Cardiac fibroblast (primary cell): ENCODE results near the gene ATP5F1D.
A peak's percentile ranks its signal among the peaks of the same experiment; 100 is the strongest.

Experiments
- DNase-seq, 2 donors: peaks; one replicate each; pipeline versions ENCODE4 v3.0.0 to v3.0.0-alpha.2; 2010; ENCODE audit warnings: low read depth in 2 of 2
- H3K4me3 ChIP-seq, 2 donors: replicated peaks in 1 of 2; 1 replicate in 1 of 2; 2 replicates in 1 of 2; pipeline ENCODE4 v1.5.1; 2011; ENCODE audit warnings: low read depth in 2 of 2, low read length in 2 of 2, mild to moderate bottlenecking in 2 of 2, moderate library complexity in 1 of 2
- CTCF ChIP-seq: IDR thresholded peaks from one replicate; pipeline ENCODE4 v1.5.1; 2011; ENCODE audit warnings: low read depth, mild to moderate bottlenecking, low read length, inconsistent platforms

ATP5F1D gene

GRCh38 chr19:1222394-1222793, 19.2 kb upstream of the ATP5F1D start:
- DNase-seq = no peak
- TF ChIP-seq CTCF = peak; percentile 9
- no peak overlapping the region for H3K4me3 ChIP-seq

DNA sequence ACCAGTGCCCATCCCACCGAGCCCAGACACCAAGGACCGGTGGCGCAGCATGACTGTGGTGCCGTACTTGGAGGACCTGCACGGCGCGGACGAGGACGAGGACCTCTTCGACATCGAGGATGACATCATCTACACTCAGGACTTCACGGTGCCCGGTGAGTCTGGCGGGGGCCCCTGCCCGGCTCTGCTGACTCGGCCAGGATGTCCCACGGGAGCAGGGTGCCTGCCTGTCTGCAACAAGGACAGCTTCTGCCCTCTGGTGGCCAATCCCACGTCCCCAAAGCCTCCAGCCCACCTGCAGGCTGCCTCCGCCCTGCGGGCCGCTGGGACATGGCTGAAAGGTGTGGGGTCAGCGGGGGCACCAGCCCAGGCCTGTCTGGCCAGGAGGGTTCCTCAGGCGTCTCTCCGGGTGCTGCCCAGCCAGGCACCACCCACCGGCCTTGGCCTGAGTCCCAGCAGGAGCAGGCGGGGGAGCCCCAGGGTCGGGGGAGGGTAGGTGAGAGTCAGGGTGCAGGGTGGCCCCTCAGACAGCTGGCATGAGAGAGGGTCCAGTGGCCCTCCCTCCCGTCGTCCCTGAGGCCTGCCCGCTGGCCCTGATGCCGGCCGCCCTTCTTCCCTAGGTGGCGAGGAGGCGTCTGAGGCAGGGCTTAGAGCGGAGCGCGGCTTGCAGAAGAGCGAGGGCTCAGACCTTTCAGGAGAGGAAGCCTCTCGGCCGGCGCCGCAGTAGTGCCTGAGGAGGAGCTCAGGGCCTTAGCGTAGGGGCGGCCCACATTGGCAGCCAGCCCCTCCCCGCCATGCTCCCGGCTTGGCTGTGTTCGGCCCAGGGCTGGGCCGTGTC, 18.3 kb upstream of the ATP5F1D start:
- TF ChIP-seq CTCF = peak; percentile 53
- no peak overlapping the region for H3K4me3 ChIP-seq
- peak; percentile 51 to 60 for DNase-seq

DNA sequence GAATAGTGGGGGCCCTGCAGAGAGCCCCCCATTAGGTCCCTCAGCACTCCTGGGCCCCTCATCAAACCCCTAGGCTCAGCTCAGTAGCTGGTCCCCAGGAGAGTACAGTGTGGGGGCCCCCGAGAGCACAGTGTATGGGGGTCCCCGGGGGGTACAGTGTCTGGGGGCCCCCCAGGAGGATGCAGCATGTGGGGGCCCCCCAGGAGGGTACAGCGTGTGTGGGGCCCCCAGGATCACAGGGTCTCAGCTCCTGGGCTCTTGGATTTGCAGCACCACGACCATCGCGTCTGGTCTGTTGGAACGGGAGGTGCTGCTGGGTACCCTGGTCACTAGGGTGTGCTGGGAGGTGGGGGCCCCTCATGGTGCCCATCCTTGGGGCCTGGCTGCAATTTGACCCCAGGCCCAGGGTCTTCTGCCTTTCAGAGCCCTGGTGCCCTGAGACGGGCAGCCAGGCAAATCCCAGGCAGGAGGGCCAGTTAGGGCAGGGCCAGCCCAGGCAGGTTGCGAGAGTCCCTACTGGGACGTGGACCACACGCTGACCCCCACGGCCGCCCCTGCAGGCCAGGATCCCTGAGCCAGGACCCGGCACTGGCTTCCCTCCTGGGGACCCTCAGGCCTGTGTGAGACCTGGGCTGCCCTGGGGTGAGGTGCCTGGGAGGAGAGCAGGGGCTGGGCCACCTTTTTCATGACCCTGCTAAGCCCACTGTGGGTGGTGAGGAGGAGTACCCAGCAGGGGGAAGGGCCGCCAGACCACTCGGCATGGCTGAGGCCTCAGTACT, 17.3 kb upstream of the ATP5F1D start:
- no peak for DNase-seq
- TF ChIP-seq CTCF = no peak
- no peak overlapping the region for H3K4me3 ChIP-seq

GRCh38 chr19:1224847-1225246, 16.7 kb upstream of the ATP5F1D start:
- no peak for TF ChIP-seq CTCF
- DNase-seq = no peak
- H3K4me3 ChIP-seq = no peak overlapping the region

DNA sequence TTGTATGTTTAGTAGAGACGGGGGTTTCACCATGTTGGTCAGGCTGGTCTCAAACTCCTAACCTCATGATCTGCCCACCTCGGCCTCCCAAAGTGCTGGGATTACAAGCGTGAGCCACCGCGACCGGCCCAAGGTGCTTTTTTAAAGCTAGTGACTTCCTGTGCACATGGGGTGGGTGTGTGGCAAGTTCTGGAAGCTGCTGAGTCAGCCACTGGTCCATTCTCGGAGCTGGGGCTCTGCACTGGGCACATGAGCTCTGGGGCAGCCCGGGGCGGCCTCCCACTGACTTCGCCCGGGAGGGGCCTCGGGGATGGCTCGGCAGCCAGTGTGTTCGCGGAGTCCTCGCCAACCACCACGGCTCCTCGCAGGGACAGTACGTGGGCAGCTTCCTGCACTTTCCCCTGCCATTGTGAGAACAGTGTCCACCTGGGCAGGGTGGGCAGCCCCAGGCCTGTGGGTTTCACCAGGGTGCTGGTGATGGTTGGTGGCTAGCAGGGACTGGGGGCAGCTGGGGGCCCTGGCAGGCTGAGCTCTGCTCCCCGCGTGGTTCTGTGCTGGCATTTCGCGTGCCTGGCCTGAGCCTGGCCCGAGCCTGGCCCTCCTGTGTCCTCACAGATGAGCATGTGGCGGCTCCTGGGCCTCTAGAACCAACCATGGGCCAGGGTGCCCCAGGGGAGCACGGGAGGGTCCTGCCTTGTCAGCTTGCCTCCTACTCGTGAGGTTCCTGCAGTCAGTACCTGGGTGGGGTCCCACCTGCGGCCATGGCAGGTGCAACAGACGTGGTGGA, 15.9 kb upstream of the ATP5F1D start:
- TF ChIP-seq CTCF = no peak
- H3K4me3 ChIP-seq = no peak overlapping the region
- DNase-seq = no peak

GRCh38 chr19:1226227-1226518, 15.4 kb upstream of the ATP5F1D start:
- no peak overlapping the region for H3K4me3 ChIP-seq

More at GRCh38 chr19:1226227-1226518, 15.4 kb upstream of the ATP5F1D start:
- no peak for DNase-seq
- no peak for TF ChIP-seq CTCF
